ENCODE measurements around the gene TEKT5.
"Not testable (repeated sequence)": the region's sequence is repeated elsewhere in the genome, so short reads cannot be mapped to it uniquely, and the experiment has no call there.

DNA sequence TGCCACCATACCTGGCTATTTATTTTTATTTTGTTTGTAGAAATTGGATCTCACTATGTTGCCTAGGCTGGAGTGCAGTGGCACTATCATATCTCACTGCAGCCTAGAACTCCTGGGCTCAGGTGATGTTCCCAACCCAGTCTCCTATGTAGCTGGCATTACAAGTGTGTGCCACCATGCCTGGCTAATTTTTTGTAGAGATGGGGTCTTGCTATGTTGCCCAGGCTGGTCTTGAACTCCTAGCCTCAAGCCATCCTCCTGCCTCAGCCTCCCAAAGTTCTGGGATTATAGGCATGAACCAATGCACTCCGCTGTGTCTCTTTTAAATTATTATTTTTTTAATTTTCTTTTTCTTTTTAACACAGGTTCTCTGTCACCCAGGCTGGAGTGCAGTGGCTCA lies 45.6 kb downstream of the TEKT5 start:
- TF ChIP-seq EZH2 (IDR thresholded peaks at IDR 0.05; ENCODE audit: insufficient read depth, poor library complexity, severe bottlenecking); EZH2phosphoT487 (IDR thresholded peaks at IDR 0.05; ENCODE audit: insufficient read depth, low read depth): not testable (repeated sequence)
